Adipocyte (in vitro differentiated cells): ENCODE measurements around the gene SLIRP.
"Not testable (repeated sequence)": the region's sequence is repeated elsewhere in the genome, so short reads cannot be mapped to it uniquely, and the experiment has no call there.

Source experiments
- DNase-seq: peaks from one replicate; pipeline ENCODE4 v3.0.0-alpha.2; 2015; ENCODE audit warnings: low read depth
- H3K27me3 ChIP-seq: replicated peaks from 2 replicates; pipeline ENCODE4 v1.7.0; 2013; ENCODE audit warnings: mild to moderate bottlenecking, low read length, moderate library complexity; ENCODE audit not compliant: control insufficient read depth, insufficient read depth
- H3K36me3 ChIP-seq: 2 replicates; pipeline ENCODE4 v1.7.0; 2013; ENCODE audit warnings: low read length, mild to moderate bottlenecking, moderate library complexity; ENCODE audit not compliant: control insufficient read depth, insufficient read depth, severe bottlenecking
- H3K4me1 ChIP-seq: 2 replicates; pipeline ENCODE4 v1.7.0; 2013; ENCODE audit warnings: mild to moderate bottlenecking, low read length, moderate library complexity; ENCODE audit not compliant: control insufficient read depth, insufficient read depth
- H3K4me3 ChIP-seq: 2 replicates; pipeline ENCODE4 v1.7.0; 2013; ENCODE audit warnings: mild to moderate bottlenecking, low read length, moderate library complexity
- H3K9ac ChIP-seq: 2 replicates; pipeline ENCODE4 v1.7.0; 2013; ENCODE audit warnings: mild to moderate bottlenecking, low read length, moderate library complexity
- H3K9me3 ChIP-seq: 2 replicates; pipeline ENCODE4 v1.7.0; 2013; ENCODE audit warnings: mild to moderate bottlenecking, low read length, moderate library complexity; ENCODE audit not compliant: control insufficient read depth

The SLIRP gene

GRCh38 chr14:77707724-77708408 lies at the start of gene SLIRP, which contains the start of gene ALKBH1:
SLIRP (plus strand) TSS chr14:77708103; CDS start chr14:77708112, 9 bp downstream.
ALKBH1 (minus strand) TSS chr14:77708023; CDS start chr14:77708004, 19 bp downstream.
- H3K9me3 ChIP-seq: no peaks in the 10 kb centered on the region
- H3K27me3 ChIP-seq: no peaks in the 10 kb centered on the region
- H3K9ac ChIP-seq: peak within 1 kb of the TSS; percentile 90
- H3K4me3 ChIP-seq: peak within 1 kb of the TSS; percentile 100
- H3K36me3 ChIP-seq: peaks cover 35% of the 10 kb centered on the region
- DNase-seq: peak; percentile 95
- peaks cover 30% of the 10 kb centered on the region for H3K4me1 ChIP-seq

DNA sequence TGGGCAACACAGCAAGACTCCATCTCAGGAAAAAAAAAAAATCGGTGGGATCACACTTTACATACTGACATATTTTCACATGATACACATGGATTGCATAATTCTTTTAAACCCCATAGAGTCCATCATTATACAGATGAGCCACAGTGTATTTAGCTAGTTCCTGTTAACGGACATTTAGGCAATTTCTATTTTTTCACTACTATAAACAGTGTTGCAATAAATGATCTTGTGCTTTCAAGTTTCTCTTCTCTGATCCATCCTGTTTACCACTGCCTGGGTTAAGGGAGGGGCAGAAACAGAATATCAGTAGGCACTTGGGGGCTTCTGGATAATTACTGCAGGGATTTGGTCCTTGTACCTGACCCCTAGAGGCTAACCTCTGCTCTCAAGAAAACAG lies 48.1 kb upstream of the SLIRP start:
- H3K27me3 ChIP-seq: no peaks in the 10 kb centered on the region
- H3K4me1 ChIP-seq: no peaks in the 10 kb centered on the region
- H3K9me3 ChIP-seq: no peaks in the 10 kb centered on the region
- no peak overlapping the region for H3K9ac ChIP-seq
- H3K4me3 ChIP-seq: no peak overlapping the region
- H3K36me3 ChIP-seq: no peaks in the 10 kb centered on the region
- no peak for DNase-seq

GRCh38 chr14:77660754-77661153 lies 47.1 kb upstream of the SLIRP start:
- Histone ChIP-seq H3K36me3 (no peaks in the 10 kb centered on the region), H3K27me3 (no peaks in the 10 kb centered on the region), H3K4me1 (no peaks in the 10 kb centered on the region), H3K4me3 (no peak overlapping the region), H3K9me3 (no peaks in the 10 kb centered on the region), H3K9ac (no peak overlapping the region)
- DNase-seq: peak; percentile 22

DNA sequence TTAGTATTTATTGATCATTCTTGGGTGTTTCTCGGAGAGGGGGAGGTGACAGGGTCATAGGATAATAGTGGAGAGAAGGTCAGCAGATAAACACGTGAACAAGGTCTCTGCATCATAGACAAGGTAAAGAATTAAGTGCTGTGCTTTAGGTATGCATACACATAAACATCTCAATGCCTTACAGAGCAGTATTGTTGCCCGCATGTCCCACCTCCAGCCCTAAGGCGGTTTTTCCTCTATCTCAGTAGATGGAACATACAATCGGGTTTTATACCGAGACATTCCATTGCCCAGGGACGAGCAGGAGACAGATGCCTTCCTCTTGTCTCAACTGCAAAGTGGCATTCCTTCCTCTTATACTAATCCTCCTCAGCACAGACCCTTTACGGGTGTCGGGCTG lies 46.3 kb upstream of the SLIRP start:
- H3K27me3 ChIP-seq, H3K4me1 ChIP-seq, H3K9ac ChIP-seq, DNase-seq, H3K4me3 ChIP-seq, H3K36me3 ChIP-seq, H3K9me3 ChIP-seq: not testable (repeated sequence)

GRCh38 chr14:77663293-77663692 lies 44.6 kb upstream of the SLIRP start:
- Histone ChIP-seq H3K27me3 (no peaks in the 10 kb centered on the region), H3K4me1 (no peaks in the 10 kb centered on the region), H3K36me3 (no peaks in the 10 kb centered on the region), H3K9ac (no peak overlapping the region), H3K9me3 (no peaks in the 10 kb centered on the region), H3K4me3 (no peak overlapping the region)
- DNase-seq: no peak

DNA sequence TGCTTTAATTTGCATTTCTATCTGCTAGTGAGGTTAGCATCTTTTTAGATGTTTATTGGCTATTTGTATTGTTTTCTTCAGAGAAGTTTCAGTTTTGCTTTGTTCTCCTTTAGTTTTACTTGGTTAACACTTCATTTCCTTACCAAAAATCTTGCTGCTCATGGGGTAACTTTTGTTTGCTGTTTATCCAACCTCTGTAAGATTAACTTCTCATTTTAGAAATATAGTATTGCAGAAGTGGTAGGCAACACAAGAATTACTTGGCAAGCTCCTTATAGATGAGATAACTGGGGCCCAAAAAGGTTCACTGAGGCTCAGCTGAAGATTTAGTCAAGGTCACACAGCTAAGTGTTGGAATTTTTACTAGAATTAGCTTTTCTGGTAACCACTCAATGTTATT lies 40.6 kb upstream of the SLIRP start:
- no peaks in the 10 kb centered on the region for H3K27me3 ChIP-seq

DNA sequence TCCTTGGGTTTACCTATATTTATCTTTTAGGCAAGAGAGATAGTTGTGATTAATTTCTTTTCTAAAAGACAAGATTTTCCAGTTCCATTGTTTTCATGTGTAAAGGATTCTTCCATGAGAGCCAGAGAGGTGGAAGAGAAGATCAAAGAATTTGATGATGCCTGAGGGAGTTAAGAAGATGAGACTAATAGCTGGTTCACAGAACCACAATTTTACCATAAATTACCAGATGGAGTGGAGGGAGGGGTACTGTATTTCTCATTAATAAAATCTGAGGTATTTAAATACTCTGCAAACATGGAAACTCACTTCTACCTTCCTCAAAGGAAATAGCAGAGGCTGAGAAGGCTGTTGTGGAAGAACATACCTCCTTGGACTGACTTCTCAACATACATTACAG lies 34.7 kb upstream of the SLIRP start:
- Histone ChIP-seq H3K27me3 (no peaks in the 10 kb centered on the region), H3K4me1 (no peaks in the 10 kb centered on the region), H3K9ac (no peak overlapping the region), H3K36me3 (peaks cover 38% of the 10 kb centered on the region), H3K9me3 (no peaks in the 10 kb centered on the region), H3K4me3 (no peak overlapping the region)
- no peak for DNase-seq

More for the DNA sequence above, 40.6 kb upstream of the SLIRP start:
- H3K9ac ChIP-seq: no peak overlapping the region
- H3K4me1 ChIP-seq: no peaks in the 10 kb centered on the region
- H3K9me3 ChIP-seq: no peaks in the 10 kb centered on the region
- peak; percentile 27 for DNase-seq
- H3K36me3 ChIP-seq: peaks cover 2% of the 10 kb centered on the region
- no peak overlapping the region for H3K4me3 ChIP-seq

DNA sequence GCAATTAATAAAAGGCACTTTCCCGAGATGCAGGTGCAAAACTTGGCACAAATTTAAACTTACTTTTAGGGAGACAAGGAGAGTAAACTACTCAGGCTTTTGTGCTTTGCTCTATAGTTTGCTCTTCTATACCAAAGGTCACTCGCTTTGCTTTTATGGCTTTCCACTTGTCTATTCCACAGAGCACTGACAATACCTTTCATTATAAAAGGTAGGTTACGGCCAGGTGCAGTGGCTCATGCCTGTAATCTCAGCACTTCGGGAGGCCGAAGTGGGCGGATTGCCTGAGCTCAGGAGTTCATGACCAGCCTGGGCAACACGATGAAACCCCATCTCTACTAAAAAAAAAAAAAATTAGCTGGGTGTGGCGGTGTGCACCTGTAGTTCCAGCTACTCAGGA lies 33.0 kb upstream of the SLIRP start:
- peaks cover 44% of the 10 kb centered on the region for H3K36me3 ChIP-seq

GRCh38 chr14:77681196-77682157 lies 26.4 kb upstream of the SLIRP start:
- H3K9me3 ChIP-seq: no peaks in the 10 kb centered on the region
- no peaks in the 10 kb centered on the region for H3K27me3 ChIP-seq
- no peak overlapping the region for H3K9ac ChIP-seq
- peak; percentile 16 for DNase-seq
- H3K4me3 ChIP-seq: no peak overlapping the region
- peaks cover 24% of the 10 kb centered on the region for H3K36me3 ChIP-seq
- no peaks in the 10 kb centered on the region for H3K4me1 ChIP-seq

More for the DNA sequence above, 33.0 kb upstream of the SLIRP start:
- H3K4me1 ChIP-seq: no peaks in the 10 kb centered on the region
- H3K27me3 ChIP-seq: no peaks in the 10 kb centered on the region
- no peak overlapping the region for H3K4me3 ChIP-seq
- no peak overlapping the region for H3K9ac ChIP-seq
- DNase-seq: no peak
- H3K9me3 ChIP-seq: no peaks in the 10 kb centered on the region

- H3K9me3 ChIP-seq: no peaks in the 10 kb centered on the region
- no peak overlapping the region for H3K4me3 ChIP-seq
- H3K27me3 ChIP-seq: no peaks in the 10 kb centered on the region
- peak; percentile 35 for DNase-seq
- peaks cover 26% of the 10 kb centered on the region for H3K36me3 ChIP-seq
- no peak overlapping the region for H3K9ac ChIP-seq
- H3K4me1 ChIP-seq: no peaks in the 10 kb centered on the region
These were observed 25.7 kb upstream of the SLIRP start for GRCh38 chr14:77682158-77682553.

DNA sequence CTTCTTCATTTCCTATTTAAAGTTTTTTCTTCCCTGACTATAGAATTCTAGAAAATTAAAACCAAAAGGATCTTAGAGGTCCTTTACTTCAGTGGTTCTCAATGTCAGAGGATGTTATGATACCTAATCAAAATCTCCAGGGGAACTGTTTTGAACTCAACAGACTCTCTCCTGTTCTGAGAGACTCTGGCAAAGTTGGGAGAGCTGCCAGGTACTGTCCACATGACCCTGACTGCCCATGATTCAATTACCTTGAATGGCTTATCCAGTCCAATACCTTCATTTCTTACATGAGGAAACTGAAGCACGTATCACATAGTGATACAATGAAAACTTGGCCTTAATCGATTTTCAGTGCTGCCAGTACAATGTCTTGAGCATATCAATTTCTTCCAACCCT lies 16.6 kb upstream of the SLIRP start:
- Histone ChIP-seq H3K27me3 (no peaks in the 10 kb centered on the region), H3K4me1 (no peaks in the 10 kb centered on the region), H3K36me3 (peaks cover 62% of the 10 kb centered on the region), H3K9ac (no peak overlapping the region), H3K9me3 (no peaks in the 10 kb centered on the region), H3K4me3 (no peak overlapping the region)
- no peak for DNase-seq
